ENCODE results near the gene KLF7. TPM values are rescaled to one million over a fixed set of nuclear protein-coding genes. Genes with fewer than 3 reads are reported as not detected.

KLF7 gene
- total RNA-seq, 1 experiment from 2014 or later, result 17.1 TPM

DNA sequence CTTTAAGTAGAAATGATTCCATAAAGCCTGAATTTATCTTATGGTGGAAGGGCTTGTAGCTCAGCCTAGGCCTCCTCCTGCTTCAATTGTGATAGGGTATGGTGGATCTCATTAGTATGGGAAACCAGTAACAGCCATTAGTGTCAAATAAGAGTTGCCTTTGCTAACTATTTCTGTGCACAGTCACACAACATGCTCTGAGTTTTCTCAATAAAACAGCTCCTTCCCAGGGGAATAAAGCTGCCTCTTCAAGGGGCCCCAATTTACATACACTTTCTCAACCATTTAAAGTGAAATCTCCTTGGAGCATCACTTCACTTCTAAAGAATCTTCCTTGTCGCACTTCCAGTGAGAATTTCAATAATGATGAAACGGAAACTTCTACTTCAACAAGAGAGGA lies 53.4 kb downstream of the KLF7 start:
- intact Hi-C loops (cut with micrococcal nuclease; ENCODE audit: unreplicated experiment), result no loop called here
- ATAC-seq, result no peak
- Histone ChIP-seq H3K9me3 (ENCODE audit: control insufficient read depth, insufficient read depth, low read depth, low read length) (no peaks in the 10 kb centered on the region), H3K27me3 (ENCODE audit: control insufficient read depth, insufficient read depth, low read length) (no peaks in the 10 kb centered on the region), H3K4me3 (ENCODE audit: low read depth in 2 of 2, low read length in 2 of 2) (no peak overlapping the region), H3K4me1 (ENCODE audit: control insufficient read depth, insufficient read depth, low read length) (no peaks in the 10 kb centered on the region), H3K36me3 (ENCODE audit: control insufficient read depth, insufficient read depth, low read length) (no peaks in the 10 kb centered on the region), H3K27ac (ENCODE audit: low read length) (no peak overlapping the region)
- POLR2A ChIA-PET, result no interaction called here
- in situ Hi-C loops (cut with HindIII; ENCODE audit: low pct_unique_long_range_greater_than_20kb, low sequenced_read_pairs), result no loop called here
- CTCF ChIA-PET, result no interaction called here
- DNase-seq (ENCODE audit: low read depth, low spot score), result no peak
- BruUV-seq (replicated peaks), result no TSS peak
- TF ChIP-seq REST (IDR thresholded peaks at IDR 0.05; ENCODE audit: insufficient read depth in 1 of 2, low read depth in 2 of 2, low read length in 1 of 2), result no peak

DNA sequence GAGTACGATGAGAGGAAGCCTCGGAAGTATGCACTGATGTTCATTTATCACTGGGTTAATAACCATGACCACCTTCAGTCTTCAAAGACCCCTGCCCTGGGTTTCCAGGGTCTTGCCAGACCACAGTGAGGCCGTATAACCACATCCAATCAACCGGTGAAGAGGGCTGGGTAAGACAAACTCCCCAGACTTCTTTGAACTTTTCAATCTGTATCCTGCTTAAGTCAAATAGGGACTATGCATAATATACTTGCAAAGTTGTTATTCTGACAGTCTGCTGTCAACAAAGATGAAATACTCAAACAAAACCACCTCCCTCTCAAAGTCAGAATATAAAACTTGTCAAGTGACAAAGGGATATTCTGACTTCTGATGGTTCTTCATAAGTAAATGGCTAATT lies 54.0 kb downstream of the KLF7 start:
- ChIA-PET CTCF (no interaction called here), POLR2A (interaction anchor here (0.6 kb wide), 1 partner anchor 132 kb away, joined by 4 read pairs; no protein-coding TSS in a partner anchor)
- Histone ChIP-seq H3K4me1 (ENCODE audit: control insufficient read depth, insufficient read depth, low read length) (no peaks in the 10 kb centered on the region), H3K36me3 (ENCODE audit: control insufficient read depth, insufficient read depth, low read length) (no peaks in the 10 kb centered on the region), H3K27ac (ENCODE audit: low read length) (no peak overlapping the region), H3K4me3 (ENCODE audit: low read depth in 2 of 2, low read length in 2 of 2) (no peak overlapping the region), H3K27me3 (ENCODE audit: control insufficient read depth, insufficient read depth, low read length) (no peaks in the 10 kb centered on the region), H3K9me3 (ENCODE audit: control insufficient read depth, insufficient read depth, low read depth, low read length) (no peaks in the 10 kb centered on the region)
- in situ Hi-C loops (cut with HindIII; ENCODE audit: low pct_unique_long_range_greater_than_20kb, low sequenced_read_pairs) (no loop called here), intact Hi-C loops (cut with micrococcal nuclease; ENCODE audit: unreplicated experiment) (no loop called here)
- ATAC-seq (no peak), DNase-seq (ENCODE audit: low read depth, low spot score) (no peak)
- BruUV-seq (replicated peaks), result no TSS peak
- TF ChIP-seq REST (IDR thresholded peaks at IDR 0.05; ENCODE audit: insufficient read depth in 1 of 2, low read depth in 2 of 2, low read length in 1 of 2) (no peak), CTCF (IDR thresholded peaks at IDR 0.05) (no peak), SIN3A (IDR thresholded peaks at IDR 0.05; ENCODE audit: borderline replicate concordance, insufficient read depth, low read depth, low read length) (no peak), TCF7L2 (IDR thresholded peaks at IDR 0.05; ENCODE audit: low read depth, low read length) (no peak), POLR2AphosphoS5 (IDR thresholded peaks at IDR 0.05; ENCODE audit: low read depth, low read length) (no peak)
